Mesenchymal stem cell (in vitro differentiated cells and primary cell): ENCODE results near the gene LIPK.
"Not testable (repeated sequence)": the region's sequence is repeated elsewhere in the genome, so short reads cannot be mapped to it uniquely, and the experiment has no call there.

Experiments
- DNase-seq: peaks from one replicate; pipeline ENCODE4 v3.0.0-alpha.2; 2013
- H2AFZ ChIP-seq: one replicate; pipeline ENCODE4 v1.6.1; 2013; ENCODE audit warnings: low read depth, mild to moderate bottlenecking, control low read depth, inconsistent platforms, low read length, moderate library complexity
- H2AK5ac ChIP-seq: 2 replicates; pipeline ENCODE4 v1.6.1; 2013; ENCODE audit warnings: low read length, moderate library complexity, mild to moderate bottlenecking, inconsistent platforms; ENCODE audit not compliant: severe bottlenecking
- H2BK120ac ChIP-seq: one replicate; pipeline ENCODE4 v1.6.1; 2013; ENCODE audit warnings: low read depth, mild to moderate bottlenecking, inconsistent platforms, low read length, moderate library complexity
- H2BK12ac ChIP-seq, 2 experiments: one replicate each; pipeline ENCODE4 v1.6.1; 2013; ENCODE audit warnings: inconsistent platforms in 2 of 2, low read length in 2 of 2, mild to moderate bottlenecking in 2 of 2, moderate library complexity in 2 of 2, control low read depth in 1 of 2
- H2BK15ac ChIP-seq: one replicate; pipeline ENCODE4 v1.6.1; 2013; ENCODE audit warnings: mild to moderate bottlenecking, low read depth, inconsistent platforms; ENCODE audit not compliant: poor library complexity, severe bottlenecking
- H2BK5ac ChIP-seq: 2 replicates; pipeline ENCODE4 v1.6.1; 2013; ENCODE audit warnings: low read depth, mild to moderate bottlenecking, low read length, control low read depth, inconsistent platforms; ENCODE audit not compliant: poor library complexity, severe bottlenecking
- H3K14ac ChIP-seq, 2 experiments: one replicate each; pipeline ENCODE4 v1.6.1; 2013; ENCODE audit warnings: inconsistent platforms in 2 of 2, low read length in 2 of 2, control low read depth in 1 of 2, mild to moderate bottlenecking in 1 of 2, moderate library complexity in 1 of 2
- H3K18ac ChIP-seq, 2 experiments: one replicate each; pipeline ENCODE4 v1.6.1; 2013; ENCODE audit warnings: inconsistent platforms in 2 of 2, low read length in 2 of 2, control low read depth in 1 of 2, low read depth in 1 of 2, mild to moderate bottlenecking in 1 of 2
- H3K23ac ChIP-seq, 2 experiments: one replicate each; pipeline ENCODE4 v1.6.1; 2013; ENCODE audit warnings: inconsistent platforms in 2 of 2, low read length in 2 of 2, mild to moderate bottlenecking in 2 of 2, moderate library complexity in 2 of 2, control low read depth in 1 of 2
- H3K27ac ChIP-seq: 2 replicates; pipeline ENCODE4 v1.5.1; 2013; ENCODE audit warnings: mild to moderate bottlenecking, moderate library complexity, low read length, control low read depth, inconsistent platforms; ENCODE audit not compliant: poor library complexity, severe bottlenecking
- H3K27me3 ChIP-seq, 2 experiments: 2 replicates each; pipeline versions ENCODE4 v1.6.1 to v1.7.0; 2013; ENCODE audit warnings: low read length in 2 of 2, mild to moderate bottlenecking in 2 of 2, moderate library complexity in 2 of 2, control low read depth in 1 of 2, inconsistent platforms in 1 of 2; ENCODE audit not compliant: control insufficient read depth in 1 of 2, insufficient read depth in 1 of 2
- H3K36me3 ChIP-seq, 2 experiments: 2 replicates each; pipeline versions ENCODE4 v1.6.1 to v1.7.0; 2013; ENCODE audit warnings: low read length in 2 of 2, control low read depth in 1 of 2, inconsistent platforms in 1 of 2, low read depth in 1 of 2, mild to moderate bottlenecking in 1 of 2; ENCODE audit not compliant: insufficient read depth in 2 of 2, control insufficient read depth in 1 of 2
- H3K4ac ChIP-seq, 2 experiments: one replicate each; pipeline ENCODE4 v1.6.1; 2013; ENCODE audit warnings: inconsistent platforms in 2 of 2, low read length in 2 of 2, mild to moderate bottlenecking in 2 of 2, moderate library complexity in 2 of 2, control low read depth in 1 of 2, low read depth in 1 of 2
- H3K4me1 ChIP-seq: 2 replicates; pipeline ENCODE4 v1.6.1; 2013; ENCODE audit warnings: low read depth, low read length, control low read depth; ENCODE audit not compliant: control insufficient read depth, insufficient read depth
- H3K4me2 ChIP-seq: 2 replicates; pipeline ENCODE4 v1.6.1; 2013; ENCODE audit warnings: low read length, mild to moderate bottlenecking, inconsistent platforms; ENCODE audit not compliant: poor library complexity, severe bottlenecking
- H3K4me3 ChIP-seq, 2 experiments: 2 replicates each; pipeline versions ENCODE4 v1.5.1 to v1.7.0; 2013; ENCODE audit warnings: low read length in 2 of 2, mild to moderate bottlenecking in 2 of 2, control low read depth in 1 of 2, low read depth in 1 of 2; ENCODE audit not compliant: insufficient read depth in 1 of 2
- H3K79me1 ChIP-seq: replicated peaks from 2 replicates; pipeline ENCODE4 v1.6.1; 2013; ENCODE audit warnings: mild to moderate bottlenecking, control low read depth, low read length, inconsistent platforms; ENCODE audit not compliant: poor library complexity, severe bottlenecking
- H3K9ac ChIP-seq: 2 replicates; pipeline ENCODE4 v1.7.0; 2013; ENCODE audit warnings: mild to moderate bottlenecking, low read length, moderate library complexity
- H3K9me3 ChIP-seq: 2 replicates; pipeline ENCODE4 v1.7.0; 2013; ENCODE audit warnings: mild to moderate bottlenecking, low read length; ENCODE audit not compliant: control insufficient read depth
- H4K8ac ChIP-seq: one replicate; pipeline ENCODE4 v1.6.1; 2013; ENCODE audit warnings: inconsistent platforms, mild to moderate bottlenecking, low read length, moderate library complexity
- H4K91ac ChIP-seq: one replicate; pipeline ENCODE4 v1.6.1; 2013; ENCODE audit warnings: mild to moderate bottlenecking, low read length, inconsistent platforms
- WGBS: methylation state at CpG from one replicate; pipeline ENCODE4 v1.1.7; 2013; ENCODE audit warnings: mixed read lengths; 5-methylcytosine and 5-hydroxymethylcytosine counted together

The LIPK gene

GRCh38 chr10:88661018-88661417, 45.0 kb upstream of the LIPK start:
- H3K4me2 ChIP-seq, result no peak overlapping the region

GRCh38 chr10:88661577-88661976, 44.5 kb upstream of the LIPK start:
- H2AFZ ChIP-seq, result no peak overlapping the region
- no peaks in the 10 kb centered on the region for H3K36me3 ChIP-seq
- H2BK5ac ChIP-seq, result no peak overlapping the region
- no peak overlapping the region for H4K91ac ChIP-seq
- no peak overlapping the region for H2BK12ac ChIP-seq
- no peaks in the 10 kb centered on the region for H3K27me3 ChIP-seq
- H3K9me3 ChIP-seq, result no peaks in the 10 kb centered on the region
- no peak overlapping the region for H4K8ac ChIP-seq
- H3K27ac ChIP-seq, result no peak overlapping the region
- no peak overlapping the region for H2BK15ac ChIP-seq
- no peak overlapping the region for H2BK120ac ChIP-seq
- no peak overlapping the region for H3K4ac ChIP-seq
- H3K18ac ChIP-seq, result no peak overlapping the region
- no peaks in the 10 kb centered on the region for H3K79me1 ChIP-seq
- no peak overlapping the region for H3K4me2 ChIP-seq
- H3K4me1 ChIP-seq, result peaks cover 2% of the 10 kb centered on the region
- H3K23ac ChIP-seq, result no peak overlapping the region
- no peak overlapping the region for H2AK5ac ChIP-seq
- H3K14ac ChIP-seq, result no peak overlapping the region
- no peak overlapping the region for H3K9ac ChIP-seq
- no peak for DNase-seq
- no peak overlapping the region for H3K4me3 ChIP-seq

More at GRCh38 chr10:88661018-88661417, 45.0 kb upstream of the LIPK start:
- peaks cover 2% of the 10 kb centered on the region for H3K4me1 ChIP-seq
- H3K27ac ChIP-seq, result no peak overlapping the region
- H3K14ac ChIP-seq, result no peak overlapping the region
- no peak overlapping the region for H2AFZ ChIP-seq
- H4K91ac ChIP-seq, result no peak overlapping the region
- no peak overlapping the region for H2BK120ac ChIP-seq
- no peak overlapping the region for H2BK5ac ChIP-seq
- no peaks in the 10 kb centered on the region for H3K27me3 ChIP-seq
- DNase-seq, result no peak
- no peaks in the 10 kb centered on the region for H3K79me1 ChIP-seq
- H3K4me3 ChIP-seq, result no peak overlapping the region
- H3K4ac ChIP-seq, result no peak overlapping the region
- no peak overlapping the region for H2BK12ac ChIP-seq
- no peaks in the 10 kb centered on the region for H3K36me3 ChIP-seq
- no peaks in the 10 kb centered on the region for H3K9me3 ChIP-seq
- no peak overlapping the region for H2BK15ac ChIP-seq
- H2AK5ac ChIP-seq, result no peak overlapping the region
- H3K9ac ChIP-seq, result peak overlapping the region; percentile 22
- no peak overlapping the region for H3K18ac ChIP-seq
- no peak overlapping the region for H3K23ac ChIP-seq
- H4K8ac ChIP-seq, result no peak overlapping the region

DNA sequence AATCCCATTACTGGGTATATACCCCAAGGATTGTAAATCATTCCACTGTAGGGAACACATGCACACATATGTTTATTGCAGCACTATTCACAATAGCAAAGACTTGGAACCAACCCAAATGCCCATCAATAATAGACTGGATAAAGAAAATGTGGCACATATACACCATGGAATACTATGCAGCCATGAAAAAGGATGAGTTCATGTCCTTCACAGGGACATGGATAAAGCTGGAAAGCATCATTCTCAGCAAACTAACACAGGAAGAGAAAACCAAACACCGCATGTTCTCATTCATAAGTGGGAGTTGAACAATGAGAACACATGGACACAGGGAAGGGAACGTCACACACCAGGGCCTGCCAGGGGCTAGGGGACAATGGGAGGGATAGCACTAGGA, 42.9 kb upstream of the LIPK start:
- H2BK12ac ChIP-seq, H3K4ac ChIP-seq, H3K9me3 ChIP-seq, H3K9ac ChIP-seq, H3K14ac ChIP-seq, H3K23ac ChIP-seq, H4K8ac ChIP-seq, H2BK15ac ChIP-seq, H3K27me3 ChIP-seq, H3K4me2 ChIP-seq, H3K79me1 ChIP-seq, H3K36me3 ChIP-seq, H2BK120ac ChIP-seq, H3K4me3 ChIP-seq, H3K18ac ChIP-seq, H2AK5ac ChIP-seq, H3K27ac ChIP-seq, DNase-seq, H2AFZ ChIP-seq, H2BK5ac ChIP-seq, H4K91ac ChIP-seq, H3K4me1 ChIP-seq: not testable (repeated sequence)
- 95% methylated on average over 2 of the region's 2 CpGs for WGBS

DNA sequence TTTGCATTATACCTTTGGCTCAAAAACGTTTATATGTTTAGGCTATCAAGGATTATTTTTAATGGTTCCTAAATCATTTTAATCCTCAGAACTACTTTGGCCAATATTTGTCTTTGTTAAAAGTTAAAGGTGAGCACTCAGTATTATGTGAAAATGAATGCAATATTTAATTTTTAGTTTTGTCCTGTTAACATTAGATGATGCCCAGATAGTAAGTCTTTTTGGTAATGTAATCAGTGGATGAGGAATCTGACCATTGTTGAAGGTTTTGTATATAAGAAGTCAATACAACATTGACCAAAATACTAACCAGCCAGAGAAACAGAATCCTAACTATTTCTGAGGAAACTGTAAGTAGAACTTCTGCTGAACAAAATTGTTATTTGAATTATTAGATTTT, 41.9 kb upstream of the LIPK start, which contains the start of gene LIPF:
Gene LIPF (plus strand): TSS at position 301 of the 400 bp plus-strand sequence. CDS start 2,856 bp downstream, outside the sequence.
- Histone ChIP-seq H2AFZ (no peak within 1 kb of the TSS), H3K23ac (no peak within 1 kb of the TSS), H3K18ac (no peak within 1 kb of the TSS), H3K9me3 (no peaks in the 10 kb centered on the region), H3K27me3 (no peaks in the 10 kb centered on the region), H2AK5ac (no peak within 1 kb of the TSS), H3K27ac (no peak within 1 kb of the TSS), H3K79me1 (no peaks in the 10 kb centered on the region), H4K8ac (no peak within 1 kb of the TSS), H3K14ac (no peak within 1 kb of the TSS), H3K36me3 (no peaks in the 10 kb centered on the region), H2BK5ac (no peak within 1 kb of the TSS), H3K9ac (no peak within 1 kb of the TSS), H2BK120ac (no peak within 1 kb of the TSS), H3K4me1 (no peaks in the 10 kb centered on the region), H4K91ac (no peak within 1 kb of the TSS), H3K4me3 (no peak within 1 kb of the TSS), H2BK15ac (no peak within 1 kb of the TSS), H3K4me2 (no peak within 1 kb of the TSS), H2BK12ac (no peak within 1 kb of the TSS), H3K4ac (no peak within 1 kb of the TSS)
- no peak for DNase-seq
- WGBS, result no CpG with 5 or more reads among the region's 1 CpG
